ENCODE measurements around the gene OR5L1. TPM values are rescaled to one million over a fixed set of nuclear protein-coding genes. Genes with fewer than 3 reads are reported as not detected.

The OR5L1 gene
- polyA plus RNA-seq (ENCODE audit: insufficient read depth in 1 of 5, insufficient read length in 5 of 5, low replicate concordance in 1 of 5), result not detected
- long read RNA-seq, donor 1, result 0 reads
- long read RNA-seq, donor 2, result 0 reads
- long read RNA-seq, donor 3, result 0 reads
- long read RNA-seq, donor 4, result 0 reads
- long read RNA-seq, donor 5, result 0 reads
- long read RNA-seq, donor 6, result 0 reads
- long read RNA-seq, donor 7, result 0 reads
- long read RNA-seq, donor 8, result 0 reads

DNA sequence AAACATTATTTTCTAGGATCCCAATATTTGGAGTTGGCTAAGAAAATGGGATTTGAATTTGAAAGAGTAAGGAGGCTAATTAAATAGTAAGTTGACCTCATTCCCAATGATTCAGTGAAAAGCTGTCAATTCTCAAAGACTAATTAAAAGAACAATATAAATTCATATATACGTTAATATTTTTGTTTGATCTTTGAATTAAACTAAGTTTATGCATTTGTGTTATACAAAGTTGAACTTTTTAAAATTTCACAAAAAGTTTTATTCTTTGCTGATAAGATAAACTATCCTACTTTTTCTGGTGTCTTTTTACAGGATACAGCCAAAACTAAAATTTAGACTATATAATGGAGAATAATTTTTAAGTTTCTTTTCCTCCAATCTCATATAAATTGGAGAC is at the start of gene OR5L1:
OR5L1 (plus strand) TSS at position 301 of the 400 bp plus-strand sequence. CDS start 100 bp downstream, outside the sequence.
- DNase-seq, result no peak

DNA sequence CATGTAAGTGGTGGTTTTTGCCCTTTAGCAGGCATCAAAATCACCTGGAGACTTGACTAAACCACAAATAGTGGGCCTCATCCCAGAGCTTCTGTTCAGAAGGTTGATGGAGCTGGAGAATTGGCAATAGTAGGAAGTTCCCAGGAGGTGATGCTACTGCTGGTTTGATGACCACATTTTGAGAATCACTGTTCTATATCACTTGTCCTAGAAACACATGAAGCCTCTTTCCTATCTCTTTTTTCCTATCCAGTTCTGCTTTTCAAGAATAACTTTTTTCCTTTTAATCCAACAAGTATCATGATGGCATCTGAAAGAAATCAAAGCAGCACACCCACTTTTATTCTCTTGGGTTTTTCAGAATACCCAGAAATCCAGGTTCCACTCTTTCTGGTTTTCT is 38.0 kb upstream of the OR5L1 start, which contains the start of gene OR5D13:
OR5D13 (plus strand) TSS at position 301 of the 400 bp plus-strand sequence; CDS start at position 301, 0 bp downstream.
- no peak for DNase-seq

DNA sequence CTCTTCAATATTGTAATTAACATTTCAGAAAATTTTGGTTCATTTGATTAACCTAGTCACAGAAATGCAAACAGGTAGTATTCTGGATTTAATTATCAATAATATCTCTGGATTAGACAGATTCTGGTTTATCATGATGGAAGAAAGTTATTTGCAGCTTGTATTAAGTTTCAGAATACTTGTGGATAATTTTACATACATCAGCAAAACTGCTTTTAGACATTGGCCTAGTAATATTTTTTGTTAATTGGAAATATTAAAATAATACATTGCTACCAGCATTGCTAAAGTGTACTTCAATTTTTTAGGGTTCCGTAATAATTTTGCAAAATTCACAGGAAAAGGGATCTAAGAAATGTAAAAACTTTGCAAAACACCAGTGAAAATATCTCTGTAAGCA is 19.6 kb upstream of the OR5L1 start:
- DNase-seq, result no peak

DNA sequence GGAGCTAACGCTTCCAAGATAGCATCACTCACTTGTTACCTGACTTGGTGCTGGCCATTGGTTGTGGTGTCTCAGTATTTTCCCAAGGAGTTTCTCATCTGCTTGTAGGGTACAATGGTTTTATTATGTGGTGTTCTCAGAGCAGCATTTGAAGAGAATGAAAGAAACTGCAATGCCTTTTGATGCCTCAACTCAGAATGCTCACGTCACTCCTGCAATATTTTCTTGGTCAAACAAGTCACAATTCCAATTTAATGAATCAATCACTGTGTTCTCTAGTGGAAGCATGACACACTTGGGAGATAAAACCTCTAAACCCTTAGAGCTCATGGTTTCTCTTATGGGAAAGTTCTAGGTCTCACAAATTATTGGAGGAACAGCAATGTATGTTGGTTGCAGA is 17.8 kb upstream of the OR5L1 start:
- no peak for DNase-seq

DNA sequence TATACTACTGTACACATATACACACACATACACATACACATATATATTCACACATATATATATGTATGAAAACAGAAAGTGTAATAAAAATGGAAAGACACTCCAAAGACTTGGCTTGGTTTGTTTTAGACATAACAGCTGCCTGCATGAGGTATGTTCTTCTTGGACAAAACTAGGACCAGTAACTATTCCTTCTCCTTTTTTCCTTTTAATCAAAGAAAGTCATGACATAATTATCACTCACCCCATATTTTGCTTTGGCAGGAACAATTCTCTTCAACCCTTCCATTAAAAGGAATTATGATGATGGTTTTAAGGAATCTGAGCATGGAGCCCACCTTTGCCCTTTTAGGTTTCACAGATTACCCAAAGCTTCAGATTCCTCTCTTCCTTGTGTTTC is 15.9 kb upstream of the OR5L1 start, which contains the start of gene OR5D14:
OR5D14 (plus strand) TSS at position 301 of the 400 bp plus-strand sequence; CDS start at position 301, 0 bp downstream.
- no peak for DNase-seq

DNA sequence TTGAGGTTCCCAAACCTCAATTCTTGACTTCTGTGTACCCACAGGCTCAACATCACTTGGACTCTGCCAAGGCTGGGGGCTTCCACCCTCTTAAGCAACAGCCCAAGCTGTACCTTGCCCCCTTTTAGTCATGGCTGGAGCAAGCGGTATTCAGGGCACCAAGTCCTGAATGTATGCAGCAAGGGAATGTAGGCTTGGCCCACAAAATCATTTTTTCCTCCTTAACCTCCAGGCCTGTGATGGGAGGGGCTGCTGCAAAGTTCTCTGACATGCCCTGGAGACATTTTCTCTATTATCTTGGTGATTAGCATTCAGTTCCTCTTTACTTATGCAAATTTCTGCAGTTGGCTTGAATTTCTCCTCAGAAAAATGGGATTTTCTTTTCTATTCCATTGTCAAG is 4.9 kb upstream of the OR5L1 start:
- DNase-seq, result no peak

DNA sequence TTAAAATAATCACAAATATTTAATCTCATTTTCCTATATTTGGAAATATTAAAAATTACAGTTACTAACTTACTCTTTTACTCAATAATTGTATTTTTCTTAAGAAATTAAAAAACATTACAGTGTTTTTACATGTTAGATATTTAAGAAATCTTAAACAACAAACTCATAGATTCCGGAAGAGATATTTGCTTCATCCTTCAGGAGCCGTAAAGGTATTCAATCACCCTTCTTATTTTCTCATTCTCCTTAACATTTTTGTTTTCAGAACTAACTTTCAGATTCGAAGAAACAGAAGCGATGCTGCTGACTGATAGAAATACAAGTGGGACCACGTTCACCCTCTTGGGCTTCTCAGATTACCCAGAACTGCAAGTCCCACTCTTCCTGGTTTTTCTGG is 8.2 kb downstream of the OR5L1 start, which contains the start of gene OR5D18:
OR5D18 (plus strand) TSS at position 301 of the 400 bp plus-strand sequence; CDS start at position 301, 0 bp downstream.
- no peak for DNase-seq

DNA sequence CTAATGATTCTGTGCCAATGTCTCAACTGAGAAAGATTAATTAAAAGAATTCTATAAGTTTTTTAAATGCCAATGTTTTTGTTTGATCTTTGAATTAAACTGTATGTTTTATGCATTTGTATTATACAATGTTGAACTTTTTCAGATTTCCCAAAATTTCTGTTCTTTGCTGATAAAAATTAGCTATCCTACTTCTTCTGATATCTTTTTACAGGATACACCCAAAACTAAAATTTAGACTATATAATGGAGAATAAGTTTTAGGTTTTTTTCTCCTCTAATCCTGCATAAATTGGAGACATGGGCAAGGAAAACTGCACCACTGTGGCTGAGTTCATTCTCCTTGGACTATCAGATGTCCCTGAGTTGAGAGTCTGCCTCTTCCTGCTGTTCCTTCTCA is 15.8 kb downstream of the OR5L1 start, which contains the start of gene OR5L2:
OR5L2 (plus strand) TSS at position 301 of the 400 bp plus-strand sequence; CDS start at position 301, 0 bp downstream.
- no peak for DNase-seq

DNA sequence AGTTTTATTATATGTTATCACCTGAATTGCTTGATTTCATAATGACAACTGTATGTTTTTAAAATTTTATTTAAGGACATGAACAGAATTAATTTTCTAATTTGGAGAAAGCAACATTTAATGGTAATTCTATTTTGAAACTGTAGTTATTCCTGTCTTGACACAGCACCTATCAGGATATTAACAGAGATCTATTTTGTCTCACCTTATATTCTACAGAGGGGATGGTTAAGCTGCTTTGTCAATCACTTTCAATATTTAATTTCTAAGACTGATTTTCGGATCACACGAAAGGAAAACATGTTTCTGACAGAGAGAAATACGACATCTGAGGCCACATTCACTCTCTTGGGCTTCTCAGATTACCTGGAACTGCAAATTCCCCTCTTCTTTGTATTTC is 27.3 kb downstream of the OR5L1 start, which contains the start of gene OR5D16:
OR5D16 (plus strand) TSS at position 301 of the 400 bp plus-strand sequence; CDS start at position 301, 0 bp downstream.
- DNase-seq, result no peak

DNA sequence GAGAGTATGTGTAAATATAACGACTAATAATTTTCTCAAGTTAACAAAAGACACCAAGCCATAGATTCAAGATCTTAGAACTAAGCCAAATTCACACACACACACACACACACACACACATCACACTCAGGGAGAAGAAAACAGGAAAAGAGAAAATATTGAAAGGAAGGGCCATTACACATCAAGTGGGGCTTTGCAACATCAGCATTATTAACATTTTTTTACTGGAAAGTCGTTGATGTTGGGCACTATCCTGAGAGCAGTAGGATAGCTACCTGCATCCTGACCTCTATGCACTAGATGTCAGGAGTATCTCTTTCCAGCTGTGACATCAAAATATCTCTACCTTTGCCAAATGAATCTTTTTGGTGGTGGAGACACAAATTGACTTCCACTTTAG is 36.3 kb downstream of the OR5L1 start:
- DNase-seq, result no peak

DNA sequence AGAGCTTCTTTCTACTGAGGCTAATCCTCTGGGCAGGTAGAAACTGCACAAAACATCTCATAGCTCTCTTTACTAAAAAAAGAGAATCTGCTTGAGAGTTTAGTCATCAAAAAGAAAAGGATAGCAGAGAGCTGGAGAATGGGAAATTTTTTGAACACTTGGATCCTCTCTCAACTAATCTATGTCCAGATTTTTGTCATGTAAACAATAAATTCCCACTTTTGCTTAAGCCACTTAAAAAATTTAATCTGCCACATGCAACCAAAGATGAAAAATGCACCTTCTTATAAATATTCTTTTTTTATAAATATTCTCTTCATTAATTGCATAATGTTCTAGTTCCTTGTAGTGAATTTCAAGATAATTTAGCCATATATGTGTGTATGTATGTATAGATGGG is 37.9 kb downstream of the OR5L1 start:
- DNase-seq, result no peak

DNA sequence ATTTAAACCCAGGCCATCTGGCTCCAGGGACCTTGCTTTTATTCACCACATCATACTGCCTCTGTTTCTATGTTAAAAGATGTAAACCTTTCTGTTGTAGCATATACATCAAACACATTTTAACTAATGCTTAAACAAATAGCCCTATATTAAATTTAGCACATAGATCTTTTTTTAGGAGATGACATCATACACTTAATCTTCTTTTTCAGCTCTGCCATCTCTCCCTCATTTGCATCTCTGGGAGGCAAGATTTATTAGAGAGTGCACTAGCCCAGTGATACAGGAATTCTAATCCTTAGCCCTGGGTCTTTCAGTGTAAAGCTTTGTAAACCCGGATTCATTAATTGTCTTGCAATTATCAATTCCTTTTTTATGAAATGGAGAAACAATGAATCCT is 41.0 kb downstream of the OR5L1 start:
- DNase-seq, result no peak

DNA sequence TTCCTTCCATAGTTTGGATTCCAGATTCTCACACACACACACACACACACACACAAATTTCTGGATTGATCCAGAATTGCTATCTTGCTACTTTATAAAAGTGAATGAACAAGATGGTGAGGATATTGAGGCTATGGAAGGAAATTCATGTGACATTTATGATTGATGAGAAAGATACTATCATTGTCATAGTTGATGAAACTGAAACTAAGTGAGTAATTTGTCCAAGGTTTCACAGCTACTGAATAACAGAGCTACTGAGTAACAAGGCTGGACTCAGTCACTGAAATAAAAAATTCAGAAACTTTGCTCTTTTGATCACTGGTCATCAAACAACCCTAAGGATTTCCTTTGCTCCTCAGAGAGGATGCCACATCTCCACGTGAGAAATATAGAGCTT is 43.5 kb downstream of the OR5L1 start:
- no peak for DNase-seq

Other genes starting within 250 kb of the OR5L1 start
- gene OR4C16, start 239.2 kb upstream of the OR5L1 start, polyA plus RNA-seq (ENCODE audit: insufficient read depth in 1 of 5, insufficient read length in 5 of 5, low replicate concordance in 1 of 5), result not detected
- not detected for gene OR4C11, start 203.7 kb upstream of the OR5L1 start, polyA plus RNA-seq (ENCODE audit: insufficient read depth in 1 of 5, insufficient read length in 5 of 5, low replicate concordance in 1 of 5)
- gene OR4P4, start 176.3 kb upstream of the OR5L1 start, polyA plus RNA-seq (ENCODE audit: insufficient read depth in 1 of 5, insufficient read length in 5 of 5, low replicate concordance in 1 of 5), result under 1 TPM in 2 of 5 donors, not detected in 3; 0.09 to 0.18 TPM
- not detected for gene OR4S2, start 163.0 kb upstream of the OR5L1 start, polyA plus RNA-seq (ENCODE audit: insufficient read depth in 1 of 5, insufficient read length in 5 of 5, low replicate concordance in 1 of 5)
- not detected for gene OR4C6, start 149.2 kb upstream of the OR5L1 start, polyA plus RNA-seq (ENCODE audit: insufficient read depth in 1 of 5, insufficient read length in 5 of 5, low replicate concordance in 1 of 5)
- gene OR5D13, start 37.9 kb upstream of the OR5L1 start, polyA plus RNA-seq (ENCODE audit: insufficient read depth in 1 of 5, insufficient read length in 5 of 5, low replicate concordance in 1 of 5), result not detected
- not detected for gene OR5D14, start 15.8 kb upstream of the OR5L1 start, polyA plus RNA-seq (ENCODE audit: insufficient read depth in 1 of 5, insufficient read length in 5 of 5, low replicate concordance in 1 of 5)
- gene OR5D18, start 8.3 kb downstream of the OR5L1 start, polyA plus RNA-seq (ENCODE audit: insufficient read depth in 1 of 5, insufficient read length in 5 of 5, low replicate concordance in 1 of 5), result not detected
- not detected for gene OR5L2, start 15.9 kb downstream of the OR5L1 start, polyA plus RNA-seq (ENCODE audit: insufficient read depth in 1 of 5, insufficient read length in 5 of 5, low replicate concordance in 1 of 5)
- not detected for gene OR5D16, start 27.4 kb downstream of the OR5L1 start, polyA plus RNA-seq (ENCODE audit: insufficient read depth in 1 of 5, insufficient read length in 5 of 5, low replicate concordance in 1 of 5)
- gene TRIM51, start 71.9 kb downstream of the OR5L1 start, polyA plus RNA-seq (ENCODE audit: insufficient read depth in 1 of 5, insufficient read length in 5 of 5, low replicate concordance in 1 of 5), result not detected
- gene OR5W2, start 103.2 kb downstream of the OR5L1 start, polyA plus RNA-seq (ENCODE audit: insufficient read depth in 1 of 5, insufficient read length in 5 of 5, low replicate concordance in 1 of 5), result not detected
- not detected for gene OR5I1, start 125.0 kb downstream of the OR5L1 start, polyA plus RNA-seq (ENCODE audit: insufficient read depth in 1 of 5, insufficient read length in 5 of 5, low replicate concordance in 1 of 5)
- gene OR10AG1, start 158.6 kb downstream of the OR5L1 start, polyA plus RNA-seq (ENCODE audit: insufficient read depth in 1 of 5, insufficient read length in 5 of 5, low replicate concordance in 1 of 5), result not detected
- not detected for gene OR5F1, start 183.3 kb downstream of the OR5L1 start, polyA plus RNA-seq (ENCODE audit: insufficient read depth in 1 of 5, insufficient read length in 5 of 5, low replicate concordance in 1 of 5)
- under 1 TPM; 0.04 to 0.08 (median 0.06) TPM for gene OR5AS1, start 216.3 kb downstream of the OR5L1 start, polyA plus RNA-seq (ENCODE audit: insufficient read depth in 1 of 5, insufficient read length in 5 of 5, low replicate concordance in 1 of 5)

Data from right lung (tissue), 10 donors.